Hematopoietic multipotent progenitor cell (in vitro differentiated cells): ENCODE measurements around the gene GABRR1. TPM values are rescaled to one million over a fixed set of nuclear protein-coding genes. Genes with fewer than 3 reads are reported as not detected.

Source experiments
- DNase-seq, 3 donors: peaks; one replicate each; pipeline ENCODE4 v3.0.0-alpha.2; 2011 to 2015; ENCODE audit warnings: low read depth in 2 of 3, low spot score in 2 of 3
- total RNA-seq: library from RNA; depleted of rRNA; stranded (reverse); fragments of >200 nt; gene quantifications from one replicate; pipeline ENCODE4 v1.2.3, GENCODE V29; 2012

Gene GABRR1
- total RNA-seq, 1 donor = not detected

GRCh38 chr6:89221129-89221528 is 4.0 kb upstream of the GABRR1 start:
- no peak for DNase-seq

- DNase-seq = no peak
Observed at GRCh38 chr6:89216411-89216810, 747 bp downstream of the GABRR1 start.

GRCh38 chr6:89215391-89215790 is 1.8 kb downstream of the GABRR1 start:
- no peak for DNase-seq

DNA sequence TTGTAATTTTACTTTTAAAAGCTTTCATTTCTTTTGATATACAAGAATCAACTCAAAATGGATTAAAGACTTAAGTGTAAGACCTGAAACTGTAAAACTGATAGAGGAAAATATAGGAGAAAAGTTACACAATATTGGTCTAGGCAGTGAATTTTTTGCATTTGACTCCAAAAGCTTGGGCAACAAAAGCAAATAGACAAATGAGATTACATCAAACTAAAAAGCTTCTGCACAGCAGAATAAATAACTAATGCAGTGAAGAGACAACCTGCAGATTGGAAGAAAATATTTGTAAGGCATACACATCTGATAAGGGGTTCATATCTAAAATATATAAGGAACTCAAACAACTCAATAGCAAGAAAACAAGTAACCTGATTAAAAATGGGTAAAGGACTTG is 3.0 kb downstream of the GABRR1 start:
- DNase-seq = no peak

DNA sequence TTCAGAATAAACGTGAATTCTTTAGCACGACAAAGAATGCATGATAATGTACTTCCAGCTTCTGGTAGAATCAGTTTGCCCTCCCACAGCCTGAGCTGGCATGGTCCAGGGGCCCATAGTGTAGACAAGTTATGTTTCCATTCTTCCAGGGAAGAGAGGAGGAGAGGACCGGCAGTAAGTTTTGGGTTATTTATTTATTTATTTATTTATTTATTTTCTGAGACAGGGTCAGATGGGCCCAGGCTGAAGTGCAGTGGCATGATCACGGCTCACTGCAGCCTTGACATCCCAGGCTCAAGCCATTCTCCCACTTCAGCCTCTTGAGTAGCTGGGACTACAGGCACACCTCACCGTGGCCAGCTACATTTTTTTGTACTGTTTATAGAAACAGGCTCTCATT is 4.7 kb downstream of the GABRR1 start:
- no peak for DNase-seq

DNA sequence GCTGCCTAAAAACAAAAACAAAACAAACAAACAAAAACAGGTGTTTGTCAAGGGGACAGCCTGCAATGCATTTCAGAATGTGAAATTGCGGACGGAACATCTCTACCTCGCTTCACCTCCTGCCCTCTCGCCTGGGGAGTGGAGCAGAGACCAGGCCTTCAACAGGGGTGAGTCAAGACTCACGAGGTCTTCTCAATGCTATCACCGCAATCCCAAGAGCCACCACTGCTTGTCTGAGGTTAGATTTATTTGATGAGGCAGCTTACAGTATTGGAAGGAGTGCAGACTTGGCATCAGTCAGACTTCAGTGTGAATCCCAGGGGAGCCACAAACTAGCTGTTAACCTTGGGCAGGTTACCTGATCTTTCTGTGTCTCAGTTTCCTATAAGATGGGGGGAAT is 7.7 kb downstream of the GABRR1 start:
- no peak for DNase-seq

GRCh38 chr6:89208551-89208950 is 8.6 kb downstream of the GABRR1 start:
- DNase-seq = no peak

- no peak for DNase-seq
Observed at GRCh38 chr6:89205819-89206218, 11.3 kb downstream of the GABRR1 start.

DNA sequence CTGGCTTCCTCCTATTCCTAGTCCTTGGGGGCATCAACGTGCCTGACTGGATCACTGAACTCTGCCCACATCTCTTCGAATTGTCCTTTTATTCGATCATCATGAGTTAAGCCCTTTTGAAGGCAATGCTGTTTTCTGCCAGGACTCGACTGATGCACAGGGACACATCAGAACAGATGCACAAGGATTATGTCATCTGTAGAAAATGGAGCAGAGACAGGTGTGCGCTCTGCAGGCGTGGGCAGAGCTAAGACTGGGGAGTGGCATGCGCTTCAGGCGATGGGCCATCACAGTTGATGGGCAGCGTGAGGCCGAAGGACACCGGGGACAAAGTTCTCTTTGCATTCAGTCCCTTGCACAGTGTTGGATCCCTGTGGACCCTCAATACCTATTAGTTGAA is 13.1 kb downstream of the GABRR1 start:
- DNase-seq = no peak

DNA sequence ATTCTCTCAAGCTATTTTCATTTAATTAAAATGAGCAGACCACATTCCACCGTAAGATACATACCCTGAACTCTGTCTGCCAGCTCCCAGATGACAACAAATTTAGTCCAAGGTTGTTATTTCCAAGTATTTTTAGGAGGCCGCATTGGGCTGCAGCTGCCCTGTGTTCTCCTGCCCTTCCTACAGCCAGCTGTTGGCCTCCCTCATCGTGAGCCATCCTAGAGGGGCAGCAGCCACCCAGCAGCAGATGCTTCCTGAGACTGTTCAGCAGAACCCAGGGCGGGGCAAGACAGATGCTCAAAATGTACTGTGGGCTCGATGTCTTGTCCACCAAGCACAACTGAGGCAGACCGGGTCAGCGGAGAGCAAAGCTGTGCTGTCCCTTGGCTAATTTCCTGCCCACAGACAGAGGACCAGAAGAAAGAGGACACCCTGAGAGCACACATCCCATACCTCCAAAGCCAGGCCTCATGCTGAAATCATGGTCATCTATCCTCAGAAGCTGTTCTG is 16.4 kb downstream of the GABRR1 start:
- no peak for DNase-seq

DNA sequence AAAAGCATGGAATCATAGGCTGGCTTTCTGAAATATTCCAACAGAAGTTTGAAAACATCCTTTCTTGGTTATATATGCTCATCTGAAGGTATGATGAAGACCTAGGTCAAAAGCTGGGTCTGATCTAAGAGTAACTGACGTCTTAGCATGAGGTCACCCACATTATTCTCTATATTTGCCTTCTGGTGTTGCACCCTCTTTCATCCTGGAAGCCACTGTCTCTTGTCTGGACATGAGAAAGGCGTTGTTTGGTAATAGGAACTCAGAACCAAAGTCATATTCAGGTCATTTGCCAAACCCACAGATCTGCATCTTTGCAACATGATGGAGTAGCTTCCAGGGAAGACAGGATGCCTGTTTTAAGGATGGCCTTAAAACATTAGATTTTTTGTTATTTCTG is 17.6 kb downstream of the GABRR1 start:
- DNase-seq = no peak

DNA sequence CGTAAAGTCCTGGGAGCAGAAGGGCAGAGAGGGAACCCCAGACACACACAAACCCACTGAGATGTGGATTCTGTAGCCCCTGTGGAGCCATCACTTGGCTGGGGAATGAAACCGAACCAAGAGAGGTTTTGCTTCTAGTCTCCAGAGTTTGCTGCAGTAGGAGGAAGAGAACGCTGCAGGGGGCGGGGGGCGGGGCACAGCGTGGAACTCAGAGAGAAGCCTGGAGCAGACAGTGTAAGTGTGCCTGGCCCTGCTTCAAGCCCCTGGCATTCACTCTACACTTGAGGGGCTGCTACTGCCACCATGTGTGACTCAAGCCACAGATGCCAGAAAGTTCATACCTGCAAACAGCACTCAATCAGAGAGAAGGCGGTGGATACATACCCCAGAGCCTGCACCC is 18.9 kb downstream of the GABRR1 start:
- no peak for DNase-seq

DNA sequence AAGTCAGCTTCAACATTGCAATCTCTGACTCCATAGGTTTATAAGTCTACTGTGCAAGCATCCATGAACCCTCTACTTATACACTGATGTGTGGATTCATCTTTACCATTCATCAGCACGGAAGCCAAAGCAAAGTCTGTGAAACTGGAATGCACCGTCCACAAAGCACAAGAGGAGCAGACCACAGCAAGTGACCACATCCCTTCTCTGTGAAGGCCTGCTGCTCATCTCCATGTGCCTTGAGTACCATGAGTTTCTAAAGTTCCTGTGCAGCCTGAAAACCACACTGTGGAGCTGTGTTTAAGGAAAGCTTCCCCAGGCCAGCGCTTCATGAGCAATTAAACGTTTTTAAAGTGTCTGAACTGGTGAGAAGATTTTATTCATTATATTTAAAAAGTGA is 20.0 kb downstream of the GABRR1 start:
- no peak for DNase-seq

DNA sequence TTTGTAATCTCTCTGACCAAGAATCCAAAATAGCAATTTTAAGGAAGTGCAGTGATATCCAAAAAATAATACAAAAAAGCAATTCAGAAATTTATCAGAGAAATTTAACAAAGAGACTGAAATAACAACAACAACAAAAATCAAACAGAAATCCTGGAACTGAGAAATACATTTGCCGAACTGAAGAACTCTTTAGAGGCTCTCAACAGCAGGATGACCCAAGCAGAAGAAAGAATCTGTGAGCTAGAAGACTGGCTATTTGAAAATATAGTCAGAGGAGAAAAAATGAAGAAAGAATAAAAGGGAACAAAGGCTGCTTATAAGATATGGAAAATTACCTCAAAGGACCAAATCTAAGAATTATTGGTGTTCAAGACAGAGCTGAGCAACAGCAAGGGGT is 22.6 kb downstream of the GABRR1 start:
- DNase-seq = no peak

GRCh38 chr6:89190741-89191140 is 26.4 kb downstream of the GABRR1 start:
- no peak for DNase-seq

GRCh38 chr6:89187504-89187903 is 29.7 kb downstream of the GABRR1 start:
- no peak for DNase-seq

GRCh38 chr6:89186762-89187161 is 30.4 kb downstream of the GABRR1 start:
- no peak for DNase-seq

DNA sequence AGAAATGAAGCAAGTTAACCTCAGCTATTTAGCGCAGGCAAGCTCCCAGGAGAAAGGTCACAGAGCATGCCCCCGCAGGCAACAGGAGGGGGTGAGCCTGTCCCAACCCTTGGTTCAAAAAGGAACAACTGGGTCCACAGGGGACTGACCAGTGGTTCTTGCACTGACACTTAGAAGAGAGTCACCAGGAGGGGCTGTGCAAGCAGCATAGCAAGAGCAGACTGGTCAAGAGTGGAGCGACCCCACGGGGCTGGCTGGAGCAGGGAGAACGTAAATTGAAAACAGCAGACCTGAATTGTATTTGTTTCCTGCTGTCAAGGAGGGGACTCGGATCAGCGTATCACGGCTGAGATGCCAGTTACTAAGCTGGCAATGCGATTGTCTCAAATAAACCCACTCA is 32.8 kb downstream of the GABRR1 start:
- DNase-seq = no peak

DNA sequence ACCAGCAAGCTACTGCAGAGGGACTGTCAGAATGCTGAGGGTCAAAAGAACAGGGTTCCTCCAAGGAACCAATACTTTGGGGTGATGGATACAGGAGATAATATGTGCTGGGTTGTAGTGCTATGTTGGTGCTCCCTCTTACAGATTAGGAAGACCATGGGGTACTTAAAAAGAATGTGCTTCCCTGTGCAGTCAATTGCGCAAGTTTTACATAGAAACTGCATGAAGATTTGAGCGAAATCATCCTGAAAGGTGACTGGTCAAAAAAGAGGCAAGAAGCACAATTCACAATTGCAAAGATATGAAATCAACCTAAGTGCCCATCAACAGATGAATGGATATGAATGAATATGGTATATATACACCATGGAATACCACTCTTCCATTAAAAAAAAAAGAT is 33.9 kb downstream of the GABRR1 start:
- DNase-seq = no peak

GRCh38 chr6:89180971-89181370 is 36.2 kb downstream of the GABRR1 start:
- DNase-seq = no peak

GRCh38 chr6:89180112-89180511 is 37.0 kb downstream of the GABRR1 start:
- DNase-seq = no peak

GRCh38 chr6:89173634-89174033 is 43.5 kb downstream of the GABRR1 start:
- no peak for DNase-seq

DNA sequence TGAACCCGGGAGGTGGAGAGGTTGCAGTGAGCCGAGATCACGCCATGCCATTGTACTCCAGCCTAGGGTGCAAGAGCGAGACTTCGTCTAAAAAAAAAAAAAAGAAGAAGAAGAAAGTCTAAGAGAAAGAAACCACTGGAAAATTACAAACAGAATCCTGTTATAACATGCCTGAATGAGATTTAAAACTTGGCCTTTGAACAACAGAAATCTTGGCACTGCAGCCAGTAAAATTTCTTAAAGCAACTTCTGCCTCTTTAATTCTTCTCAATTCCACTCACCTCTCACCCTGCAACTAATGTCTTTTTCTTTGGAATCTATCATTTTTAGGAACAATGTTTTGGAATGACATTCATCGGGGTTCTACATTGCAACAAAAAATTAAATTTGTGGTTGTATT is 45.0 kb downstream of the GABRR1 start:
- no peak for DNase-seq

DNA sequence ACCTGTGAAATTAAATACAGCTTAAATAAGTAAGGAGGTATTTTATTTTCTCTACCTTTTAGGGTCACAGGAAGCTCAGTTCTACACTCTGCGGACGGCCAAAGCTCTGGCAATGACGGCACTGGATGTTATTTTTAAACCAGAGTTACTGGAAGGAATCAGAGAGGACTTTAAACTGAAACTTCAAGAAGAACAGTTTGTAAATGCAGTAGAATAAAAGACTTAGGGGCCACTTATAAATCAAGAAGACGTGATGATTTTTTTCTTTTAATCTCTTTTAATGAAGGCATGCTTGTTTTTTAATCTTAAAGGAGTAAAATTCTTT is 55.1 kb downstream of the GABRR1 start:
- no peak for DNase-seq
